SK-N-SH (cell line): ENCODE results near the gene KMT2C.

ENCODE experiments used
- CTCF ChIP-seq: fragments of 200-600 bp; sonication (generic); IDR thresholded peaks from 2 replicates; pipeline ENCODE4 v1.6.1; 2017; ENCODE audit warnings: antibody characterized with exemption, mild to moderate bottlenecking, moderate library complexity
- EZH2phosphoT487 ChIP-seq: fragments of 200-600 bp; sonication (generic); IDR thresholded peaks from 2 replicates; pipeline ENCODE4 v1.6.1; 2017; ENCODE audit warnings: low read depth, mixed run types, mild to moderate bottlenecking, antibody characterized with exemption, moderate library complexity, borderline replicate concordance
- JUND ChIP-seq: IDR thresholded peaks from 2 replicates; pipeline ENCODE4 v1.4.0; 2012
- NFIC ChIP-seq: IDR thresholded peaks from 2 replicates; pipeline ENCODE4 v1.4.0; 2012; ENCODE audit warnings: borderline replicate concordance
- REST ChIP-seq: IDR thresholded peaks from 2 replicates; pipeline ENCODE4 v1.6.1; 2012; ENCODE audit warnings: mild to moderate bottlenecking, low read depth, low read length, moderate library complexity
- SIN3A ChIP-seq: IDR thresholded peaks from 2 replicates; pipeline ENCODE4 v1.6.1; 2012; ENCODE audit warnings: low read depth, mild to moderate bottlenecking, low read length, moderate library complexity, borderline replicate concordance
- USF2 ChIP-seq: fragments of 150-350 bp; IDR thresholded peaks from 2 replicates; pipeline ENCODE4 v1.6.1; 2017; ENCODE audit warnings: antibody characterized with exemption, low read length, low read depth, borderline replicate concordance

GRCh38 chr7:152202056-152202455 lies 233.7 kb downstream of the KMT2C start:
- TF ChIP-seq NFIC (peak; percentile 33; the same call in 1 of the 2 replicates), JUND (peak; percentile 73), EZH2phosphoT487 (no peak), USF2 (no peak), CTCF (no peak), SIN3A (no peak), REST (no peak)
